ENCODE results near the gene HECA. TPM values are rescaled to one million over a fixed set of nuclear protein-coding genes. Genes with fewer than 3 reads are reported as not detected.

Gene HECA, protein sequence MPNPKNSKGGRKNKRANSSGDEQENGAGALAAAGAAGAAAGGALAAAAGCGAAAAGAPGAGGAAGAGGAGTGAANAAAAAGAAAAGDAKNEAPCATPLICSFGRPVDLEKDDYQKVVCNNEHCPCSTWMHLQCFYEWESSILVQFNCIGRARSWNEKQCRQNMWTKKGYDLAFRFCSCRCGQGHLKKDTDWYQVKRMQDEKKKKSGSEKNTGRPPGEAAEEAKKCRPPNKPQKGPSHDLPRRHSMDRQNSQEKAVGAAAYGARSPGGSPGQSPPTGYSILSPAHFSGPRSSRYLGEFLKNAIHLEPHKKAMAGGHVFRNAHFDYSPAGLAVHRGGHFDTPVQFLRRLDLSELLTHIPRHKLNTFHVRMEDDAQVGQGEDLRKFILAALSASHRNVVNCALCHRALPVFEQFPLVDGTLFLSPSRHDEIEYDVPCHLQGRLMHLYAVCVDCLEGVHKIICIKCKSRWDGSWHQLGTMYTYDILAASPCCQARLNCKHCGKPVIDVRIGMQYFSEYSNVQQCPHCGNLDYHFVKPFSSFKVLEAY
- total RNA-seq (2021) (14.3 and 15.3 TPM in 2 replicates), Bru-seq, nascent RNA (percentile 72 among the genes with signal in this experiment), BruChase-seq, experiment 1, labeled RNA remaining after a 2-hour chase (percentile 74 among the genes with signal in this experiment), BruChase-seq, experiment 2, labeled RNA remaining after a 6-hour chase (percentile 68 among the genes with signal in this experiment)
- long read RNA-seq, full-length matches to known transcripts, result 10 of 15 reads
- long read RNA-seq, partial matches to known transcripts, result 0 of 15 reads
- long read RNA-seq, other reads (novel, unspliced or antisense), result 5 of 15 reads

DNA sequence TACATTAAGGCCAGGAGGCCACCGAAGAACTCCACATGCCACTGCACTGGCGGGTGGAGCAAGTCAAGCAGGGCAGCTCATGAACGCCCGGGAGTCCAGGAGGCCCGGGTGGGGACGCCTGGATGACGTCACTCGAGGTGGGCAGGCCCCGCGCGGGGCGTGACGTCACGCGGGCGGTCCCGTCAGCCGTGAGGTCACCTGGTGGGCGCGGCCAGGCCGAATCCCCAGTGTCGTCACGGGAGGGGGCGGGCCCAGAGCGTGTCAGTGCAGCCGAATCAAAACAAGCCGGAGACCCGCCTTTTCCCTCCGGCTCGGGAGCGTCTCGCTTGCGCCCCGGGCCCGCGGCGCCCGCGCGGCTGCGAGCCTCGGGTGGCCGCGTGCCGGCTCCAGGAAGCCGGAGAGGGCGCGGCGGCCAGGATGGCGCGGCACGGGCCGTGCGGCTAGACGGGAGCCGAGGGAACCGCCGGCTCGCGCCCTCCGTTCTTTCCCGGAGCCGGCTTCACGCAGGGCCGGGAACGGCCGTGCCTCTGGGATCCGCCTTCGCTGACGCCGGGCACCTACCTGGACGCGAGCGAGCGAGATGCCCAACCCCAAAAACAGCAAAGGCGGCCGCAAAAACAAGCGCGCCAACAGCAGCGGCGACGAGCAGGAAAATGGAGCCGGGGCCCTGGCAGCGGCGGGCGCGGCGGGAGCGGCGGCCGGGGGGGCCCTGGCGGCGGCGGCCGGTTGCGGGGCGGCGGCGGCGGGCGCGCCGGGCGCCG is at the start of gene HECA:
HECA (plus strand) TSS at position 264 of the 761 bp plus-strand sequence; CDS start at position 581, 317 bp downstream.
- POLR2A ChIA-PET (ENCODE audit: low non-redundant PET), result no interaction called here
- peak within 1 kb of the TSS; percentile 79 for H3K27ac ChIP-seq (ENCODE audit: low read depth, low read length, poor library complexity, severe bottlenecking)
- intact Hi-C loops (cut with micrococcal nuclease; ENCODE audit: unreplicated experiment), result no loop called here
- H3K27me3 ChIP-seq (replicated peaks; ENCODE audit: insufficient read depth, low read depth, low read length, poor library complexity), result no peaks in the 10 kb centered on the region
- H3K4me1 ChIP-seq (ENCODE audit: insufficient read depth, low read length, poor library complexity, severe bottlenecking), result peaks cover 5% of the 10 kb centered on the region
- TF ChIP-seq, protein P1, sequence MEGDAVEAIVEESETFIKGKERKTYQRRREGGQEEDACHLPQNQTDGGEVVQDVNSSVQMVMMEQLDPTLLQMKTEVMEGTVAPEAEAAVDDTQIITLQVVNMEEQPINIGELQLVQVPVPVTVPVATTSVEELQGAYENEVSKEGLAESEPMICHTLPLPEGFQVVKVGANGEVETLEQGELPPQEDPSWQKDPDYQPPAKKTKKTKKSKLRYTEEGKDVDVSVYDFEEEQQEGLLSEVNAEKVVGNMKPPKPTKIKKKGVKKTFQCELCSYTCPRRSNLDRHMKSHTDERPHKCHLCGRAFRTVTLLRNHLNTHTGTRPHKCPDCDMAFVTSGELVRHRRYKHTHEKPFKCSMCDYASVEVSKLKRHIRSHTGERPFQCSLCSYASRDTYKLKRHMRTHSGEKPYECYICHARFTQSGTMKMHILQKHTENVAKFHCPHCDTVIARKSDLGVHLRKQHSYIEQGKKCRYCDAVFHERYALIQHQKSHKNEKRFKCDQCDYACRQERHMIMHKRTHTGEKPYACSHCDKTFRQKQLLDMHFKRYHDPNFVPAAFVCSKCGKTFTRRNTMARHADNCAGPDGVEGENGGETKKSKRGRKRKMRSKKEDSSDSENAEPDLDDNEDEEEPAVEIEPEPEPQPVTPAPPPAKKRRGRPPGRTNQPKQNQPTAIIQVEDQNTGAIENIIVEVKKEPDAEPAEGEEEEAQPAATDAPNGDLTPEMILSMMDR (conservative IDR thresholded peaks at IDR 0.05; ENCODE audit: low read depth, low read length), result no peak
- no peak for TF ChIP-seq EZH2 (IDR thresholded peaks at IDR 0.05; ENCODE audit: borderline replicate concordance, low read depth, low read length, poor library complexity, severe bottlenecking)
- peak within 1 kb of the TSS; percentile 86 for H3K4me3 ChIP-seq (ENCODE audit: low read depth, low read length, poor library complexity, severe bottlenecking)
- CTCF ChIA-PET, result interaction anchor here (0.6 kb wide), 1 partner anchor 18 kb away, joined by 4 read pairs; no protein-coding TSS in a partner anchor
- no peaks in the 10 kb centered on the region for H3K36me3 ChIP-seq (ENCODE audit: insufficient read depth, low read length, poor library complexity, severe bottlenecking)
- BruUV-seq (replicated peaks), result no TSS peak
- peak; percentile 95 for DNase-seq (ENCODE audit: low spot score)
- H3K9me3 ChIP-seq (ENCODE audit: low read depth, low read length, poor library complexity, severe bottlenecking), result no peaks in the 10 kb centered on the region

DNA sequence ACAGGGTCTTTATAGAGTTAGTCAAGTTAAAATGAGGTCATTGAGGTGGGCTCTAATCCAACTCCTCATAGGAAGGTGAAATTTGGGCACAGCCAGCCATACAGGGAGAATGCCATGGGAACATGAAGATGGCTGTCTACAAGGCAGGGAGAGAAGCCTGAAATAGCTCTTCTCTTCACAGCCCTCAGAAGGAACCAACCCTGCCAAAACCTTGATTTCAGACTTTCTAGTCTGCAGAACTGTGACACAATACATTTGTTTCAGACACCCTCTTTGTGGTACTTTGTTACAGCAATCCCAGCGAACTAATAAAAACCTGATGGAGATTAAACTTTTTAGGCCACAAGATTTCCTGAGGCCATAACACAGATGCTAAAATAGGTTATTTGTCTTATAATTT is 43.1 kb upstream of the HECA start:
- H3K27ac ChIP-seq (ENCODE audit: low read depth, low read length, poor library complexity, severe bottlenecking), result no peak overlapping the region
- BruUV-seq (replicated peaks), result no TSS peak
- H3K4me3 ChIP-seq (ENCODE audit: low read depth, low read length, poor library complexity, severe bottlenecking), result no peak overlapping the region
- ChIA-PET POLR2A (ENCODE audit: low non-redundant PET) (no interaction called here), CTCF (no interaction called here)
- H3K27me3 ChIP-seq (replicated peaks; ENCODE audit: insufficient read depth, low read depth, low read length, poor library complexity), result no peaks in the 10 kb centered on the region
- intact Hi-C loops (cut with micrococcal nuclease; ENCODE audit: unreplicated experiment), result no loop called here
- TF ChIP-seq, protein P1 (conservative IDR thresholded peaks at IDR 0.05; ENCODE audit: low read depth, low read length), result no peak
- no peak for TF ChIP-seq EZH2 (IDR thresholded peaks at IDR 0.05; ENCODE audit: borderline replicate concordance, low read depth, low read length, poor library complexity, severe bottlenecking)
- no peaks in the 10 kb centered on the region for H3K36me3 ChIP-seq (ENCODE audit: insufficient read depth, low read length, poor library complexity, severe bottlenecking)
- no peak for DNase-seq (ENCODE audit: low spot score)
- H3K4me1 ChIP-seq (ENCODE audit: insufficient read depth, low read length, poor library complexity, severe bottlenecking), result no peaks in the 10 kb centered on the region
- H3K9me3 ChIP-seq (ENCODE audit: low read depth, low read length, poor library complexity, severe bottlenecking), result no peaks in the 10 kb centered on the region

DNA sequence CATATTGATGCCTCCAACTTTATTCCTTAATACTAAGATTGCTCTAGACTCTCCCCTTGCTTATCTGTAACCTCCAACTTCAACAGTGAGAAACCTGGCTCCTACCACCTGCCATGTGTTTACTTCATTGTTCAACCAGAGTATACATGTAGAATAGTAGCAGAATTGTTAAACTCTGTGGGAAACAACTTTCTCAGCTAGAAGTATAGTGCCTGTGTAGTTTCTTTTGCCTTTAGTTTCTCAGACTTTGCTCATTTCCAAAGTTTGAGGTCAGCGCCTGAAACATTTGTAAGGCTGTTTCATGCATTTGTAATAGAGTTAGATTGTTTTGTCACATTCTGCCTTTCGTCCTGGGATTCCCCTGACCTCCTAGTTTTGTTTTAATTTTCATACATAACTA is 34.9 kb upstream of the HECA start:
- TF ChIP-seq, protein P1 (conservative IDR thresholded peaks at IDR 0.05; ENCODE audit: low read depth, low read length), result no peak
- no peak for TF ChIP-seq EZH2 (IDR thresholded peaks at IDR 0.05; ENCODE audit: borderline replicate concordance, low read depth, low read length, poor library complexity, severe bottlenecking)
- intact Hi-C loops (cut with micrococcal nuclease; ENCODE audit: unreplicated experiment), result no loop called here

More for the DNA sequence above, 34.9 kb upstream of the HECA start:
- Histone ChIP-seq H3K27me3 (replicated peaks; ENCODE audit: insufficient read depth, low read depth, low read length, poor library complexity) (no peaks in the 10 kb centered on the region), H3K4me1 (ENCODE audit: insufficient read depth, low read length, poor library complexity, severe bottlenecking) (no peaks in the 10 kb centered on the region), H3K36me3 (ENCODE audit: insufficient read depth, low read length, poor library complexity, severe bottlenecking) (no peaks in the 10 kb centered on the region), H3K9me3 (ENCODE audit: low read depth, low read length, poor library complexity, severe bottlenecking) (no peaks in the 10 kb centered on the region), H3K27ac (ENCODE audit: low read depth, low read length, poor library complexity, severe bottlenecking) (no peak overlapping the region), H3K4me3 (ENCODE audit: low read depth, low read length, poor library complexity, severe bottlenecking) (no peak overlapping the region)
- DNase-seq (ENCODE audit: low spot score), result no peak
- ChIA-PET POLR2A (ENCODE audit: low non-redundant PET) (no interaction called here), CTCF (no interaction called here)
- BruUV-seq (replicated peaks), result no TSS peak

Data from A673 (cell line).